GM18520 (cell line): Measurements from ENCODE around the gene RPS6KA3.

Experiments used
- ATAC-seq: cut with Tn5 transposase; IDR thresholded peaks from one replicate; pipeline ENCODE4 v1.9.1; 2021; ENCODE audit not compliant: unreplicated experiment

The RPS6KA3 gene

GRCh38 chrX:20266810-20267606 lies at the start of gene RPS6KA3:
Gene RPS6KA3, minus strand, starts transcription at chrX:20266909. Its CDS starts 277 bp downstream, at chrX:20266632.
- peak; percentile 73 for ATAC-seq

DNA sequence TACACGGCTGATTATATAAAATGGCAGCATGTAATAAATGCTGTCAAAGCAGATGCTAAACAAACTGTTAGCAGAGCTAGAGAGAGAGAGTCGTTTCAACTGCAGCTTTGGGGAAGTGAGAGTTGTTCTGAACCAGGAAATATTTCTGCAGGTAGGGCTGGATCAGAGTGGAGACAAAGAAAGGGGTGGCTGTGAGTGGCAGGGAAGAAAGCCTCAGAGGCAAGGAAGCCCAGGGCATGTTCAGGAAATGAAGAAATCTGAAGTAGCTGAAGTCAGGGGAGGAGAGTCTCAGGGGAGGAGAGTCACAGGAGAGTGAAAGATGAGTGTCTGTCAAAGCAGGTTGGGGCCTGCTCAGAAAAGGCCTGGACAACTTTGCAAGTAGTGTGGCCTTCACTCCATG lies 48.4 kb upstream of the RPS6KA3 start:
- peak; percentile 64 for ATAC-seq

DNA sequence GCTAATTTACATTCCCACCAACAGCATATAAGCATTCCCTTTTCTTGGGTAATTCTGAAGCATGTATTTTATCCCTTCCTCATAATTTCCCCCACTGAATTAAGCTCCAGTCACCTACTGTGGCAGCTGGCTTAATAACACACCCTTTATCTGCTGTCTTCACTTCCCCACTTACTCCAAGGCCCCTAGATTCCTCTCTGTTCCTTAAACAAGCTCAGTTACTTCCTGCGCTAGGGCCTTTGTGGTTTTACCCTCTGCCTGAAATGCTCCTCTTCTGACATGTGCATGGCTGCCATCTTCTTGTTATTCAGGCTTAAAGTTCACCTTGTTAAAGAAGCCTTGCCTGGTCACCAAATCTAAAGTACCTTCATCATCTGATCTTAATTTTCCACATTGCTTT lies 47.2 kb upstream of the RPS6KA3 start:
- no peak for ATAC-seq

DNA sequence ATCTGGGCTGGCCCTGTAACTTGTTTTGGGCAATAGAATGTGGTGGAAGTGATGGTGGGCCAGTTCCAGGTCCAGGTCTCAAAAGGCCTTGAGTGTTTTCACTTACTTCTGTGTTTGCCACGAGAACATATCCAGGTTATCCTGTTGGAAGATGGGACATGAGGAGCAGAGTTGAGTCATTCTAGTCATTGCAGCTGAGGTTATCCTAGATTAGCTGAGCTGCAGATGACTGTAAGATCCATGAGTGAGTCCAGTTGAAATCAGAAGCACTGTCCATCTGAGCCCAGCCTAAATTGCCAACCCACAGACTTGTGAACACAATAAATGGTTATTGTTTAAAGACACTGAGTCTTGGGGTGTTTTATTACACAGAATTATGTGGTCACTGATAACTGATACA lies 45.3 kb upstream of the RPS6KA3 start:
- no peak for ATAC-seq

GRCh38 chrX:20311505-20311904 lies 44.8 kb upstream of the RPS6KA3 start:
- ATAC-seq: no peak

DNA sequence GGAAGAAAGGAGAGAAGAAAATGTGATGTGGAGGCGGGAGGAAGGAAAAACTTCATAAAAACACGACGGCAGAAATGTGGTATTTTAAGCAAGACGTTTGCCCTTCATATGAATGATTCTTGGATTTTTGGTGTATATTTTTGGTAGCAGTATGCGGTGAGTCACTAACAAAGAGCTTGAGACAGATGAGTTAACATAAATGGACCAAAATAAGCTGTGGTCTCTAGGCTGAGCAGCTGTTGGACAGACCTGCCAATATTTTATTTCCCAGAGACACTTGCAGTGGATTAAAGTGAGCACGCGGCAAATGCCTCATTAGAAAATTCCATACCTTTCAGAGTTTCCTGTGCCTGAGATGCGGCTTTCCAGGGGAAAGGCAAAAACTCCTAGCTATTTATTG lies 43.1 kb upstream of the RPS6KA3 start:
- ATAC-seq: no peak

- no peak for ATAC-seq
These were observed 40.0 kb upstream of the RPS6KA3 start for GRCh38 chrX:20306668-20307067.

GRCh38 chrX:20300822-20301221 lies 34.1 kb upstream of the RPS6KA3 start:
- no peak for ATAC-seq

DNA sequence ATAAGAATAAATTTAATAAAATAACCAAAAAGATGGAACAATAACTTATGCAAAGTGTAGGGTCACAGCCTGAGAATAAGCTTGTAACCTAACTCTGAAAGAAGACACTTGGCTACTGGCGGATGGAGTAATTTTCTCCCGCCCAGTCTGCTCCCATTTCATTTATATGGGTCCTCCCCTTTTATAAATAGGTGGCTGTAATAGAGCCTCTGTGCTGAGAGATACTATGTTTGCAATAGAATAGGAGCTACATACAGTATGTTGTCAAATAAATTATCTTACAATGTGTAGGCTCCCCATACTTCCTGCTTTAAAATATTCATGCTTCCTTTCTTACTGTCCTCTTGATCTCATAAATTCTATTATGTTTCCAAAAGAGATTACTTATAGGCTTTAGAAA lies 28.2 kb upstream of the RPS6KA3 start:
- ATAC-seq: no peak

GRCh38 chrX:20294284-20294683 lies 27.6 kb upstream of the RPS6KA3 start:
- ATAC-seq: no peak

DNA sequence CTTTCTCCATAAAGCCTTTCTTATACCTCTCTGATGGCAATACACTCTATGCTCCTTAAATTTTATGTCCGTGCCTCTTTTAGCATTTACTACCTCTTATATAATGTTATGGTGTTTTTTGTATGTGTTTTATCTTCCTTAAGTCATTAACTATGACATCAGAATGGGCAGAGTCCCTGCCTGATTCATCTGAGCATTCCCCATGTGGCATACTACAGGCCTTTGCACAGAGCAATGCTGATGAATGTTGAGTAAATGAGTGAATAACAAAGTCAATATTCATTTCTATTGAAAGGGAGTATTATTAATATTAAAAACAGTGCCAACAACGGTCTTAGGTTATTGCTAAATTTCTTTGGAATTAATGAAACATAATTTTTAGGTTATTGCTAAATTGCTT lies 18.8 kb upstream of the RPS6KA3 start:
- ATAC-seq: no peak

- ATAC-seq: no peak
These were observed 18.3 kb upstream of the RPS6KA3 start for GRCh38 chrX:20284992-20285391.

DNA sequence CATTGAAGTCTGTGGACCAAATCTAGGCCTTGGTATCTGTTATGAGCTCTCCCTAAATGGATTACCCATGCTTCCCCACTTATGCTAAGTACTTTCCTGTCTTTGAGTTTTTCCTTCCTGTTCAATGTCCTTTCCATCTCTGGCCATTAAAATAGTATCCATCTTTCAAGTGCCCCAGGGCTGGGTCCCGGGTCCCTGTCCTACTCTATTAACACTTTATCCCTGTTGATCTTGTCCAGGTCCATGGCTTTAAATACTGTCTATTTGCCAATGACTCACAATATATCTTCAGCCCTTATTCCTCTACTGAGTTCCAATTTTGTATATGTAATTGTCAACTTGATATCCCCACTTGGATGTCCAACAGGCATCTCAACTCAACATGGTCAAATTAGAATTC lies 17.7 kb upstream of the RPS6KA3 start:
- ATAC-seq: no peak

DNA sequence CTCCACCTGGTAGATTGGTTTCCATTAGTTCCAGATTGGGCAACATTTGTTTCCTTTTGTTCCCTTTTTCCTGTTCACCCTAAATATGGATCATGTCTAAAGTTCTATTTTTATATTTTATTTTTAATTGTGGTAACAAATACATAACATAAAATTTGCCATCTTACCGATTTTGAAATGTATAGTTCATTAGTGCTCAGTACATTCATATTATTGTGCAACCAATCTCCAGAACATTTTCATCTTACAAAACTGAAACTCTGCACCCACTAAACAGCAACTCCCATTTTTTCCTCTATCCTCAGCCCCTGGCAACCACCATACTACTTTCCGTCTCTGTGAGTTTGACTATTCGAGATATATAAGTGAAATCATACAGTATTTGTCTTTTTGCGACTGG lies 14.2 kb upstream of the RPS6KA3 start:
- no peak for ATAC-seq

DNA sequence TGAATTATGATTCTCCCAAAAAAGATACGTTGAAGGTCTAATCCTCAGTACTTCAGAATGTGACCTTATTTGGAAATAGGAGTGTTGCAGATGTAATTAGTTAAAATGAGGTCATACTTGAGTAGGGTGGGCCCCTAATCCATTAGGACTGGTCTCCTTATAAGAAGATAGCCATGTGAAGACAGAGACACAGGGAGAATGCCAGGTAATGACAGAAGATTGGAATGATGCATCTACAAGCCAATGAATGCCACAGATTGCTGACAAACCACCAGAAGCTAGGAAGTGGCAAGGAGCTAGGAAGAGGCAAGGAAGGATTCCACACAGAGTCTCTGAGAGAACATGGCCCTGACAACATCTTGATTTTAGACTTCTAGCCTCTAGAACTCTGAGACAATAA lies 7.4 kb upstream of the RPS6KA3 start:
- no peak for ATAC-seq

DNA sequence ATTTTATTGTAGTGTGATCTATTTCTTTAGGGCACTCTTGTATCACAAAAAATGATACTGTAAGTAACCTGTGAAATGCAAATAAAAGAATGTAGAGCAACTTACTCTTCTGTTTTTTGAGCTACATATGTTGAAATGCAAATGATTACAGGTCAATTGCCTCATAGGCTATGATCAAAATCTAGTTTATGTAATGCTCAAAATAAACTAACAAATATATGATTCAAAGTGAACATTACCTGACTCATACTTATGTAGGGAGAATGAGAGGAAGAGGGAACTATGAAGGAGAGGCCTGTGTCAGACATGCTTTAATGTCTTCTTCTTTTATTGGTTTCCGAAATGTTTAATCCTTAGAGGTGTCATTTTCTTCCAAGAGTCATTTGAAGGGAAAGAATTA lies 5.0 kb upstream of the RPS6KA3 start:
- no peak for ATAC-seq

- no peak for ATAC-seq
These were observed 4.5 kb upstream of the RPS6KA3 start for GRCh38 chrX:20271186-20271585.

GRCh38 chrX:20270562-20270890 lies 3.8 kb upstream of the RPS6KA3 start:
- ATAC-seq: no peak

DNA sequence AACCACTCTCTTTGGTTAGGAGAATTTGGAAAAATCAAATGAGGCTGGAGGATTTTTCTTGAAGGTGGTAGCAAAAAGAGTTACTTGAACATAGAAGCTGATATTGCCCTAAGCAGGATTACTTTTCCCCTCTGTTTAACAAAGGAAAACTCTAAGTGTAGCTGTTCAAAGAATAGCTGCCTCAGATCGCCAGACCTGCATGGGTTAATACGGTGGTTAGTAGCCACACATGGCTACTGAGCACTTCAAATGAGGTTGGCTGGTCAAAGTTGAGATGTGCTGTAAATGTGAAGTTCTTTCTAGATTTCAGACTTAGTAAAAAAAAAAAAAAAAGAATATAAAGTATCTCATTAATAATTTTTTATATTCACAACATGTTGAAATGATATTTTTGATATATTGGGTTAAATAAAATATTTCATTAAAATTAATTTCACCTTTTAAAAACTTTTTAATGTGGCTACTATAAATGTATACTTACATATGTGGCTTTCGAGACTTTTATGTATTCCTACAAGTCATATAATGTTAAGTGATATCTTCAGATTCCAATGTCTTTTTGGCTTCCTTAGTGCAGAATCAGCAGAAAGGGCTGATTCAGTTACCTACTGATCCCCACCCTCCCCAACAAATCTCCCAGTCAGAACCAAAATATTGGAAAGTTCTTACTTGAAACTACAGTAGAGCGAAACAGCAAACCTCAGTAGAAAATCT lies 3.3 kb upstream of the RPS6KA3 start:
- no peak for ATAC-seq

DNA sequence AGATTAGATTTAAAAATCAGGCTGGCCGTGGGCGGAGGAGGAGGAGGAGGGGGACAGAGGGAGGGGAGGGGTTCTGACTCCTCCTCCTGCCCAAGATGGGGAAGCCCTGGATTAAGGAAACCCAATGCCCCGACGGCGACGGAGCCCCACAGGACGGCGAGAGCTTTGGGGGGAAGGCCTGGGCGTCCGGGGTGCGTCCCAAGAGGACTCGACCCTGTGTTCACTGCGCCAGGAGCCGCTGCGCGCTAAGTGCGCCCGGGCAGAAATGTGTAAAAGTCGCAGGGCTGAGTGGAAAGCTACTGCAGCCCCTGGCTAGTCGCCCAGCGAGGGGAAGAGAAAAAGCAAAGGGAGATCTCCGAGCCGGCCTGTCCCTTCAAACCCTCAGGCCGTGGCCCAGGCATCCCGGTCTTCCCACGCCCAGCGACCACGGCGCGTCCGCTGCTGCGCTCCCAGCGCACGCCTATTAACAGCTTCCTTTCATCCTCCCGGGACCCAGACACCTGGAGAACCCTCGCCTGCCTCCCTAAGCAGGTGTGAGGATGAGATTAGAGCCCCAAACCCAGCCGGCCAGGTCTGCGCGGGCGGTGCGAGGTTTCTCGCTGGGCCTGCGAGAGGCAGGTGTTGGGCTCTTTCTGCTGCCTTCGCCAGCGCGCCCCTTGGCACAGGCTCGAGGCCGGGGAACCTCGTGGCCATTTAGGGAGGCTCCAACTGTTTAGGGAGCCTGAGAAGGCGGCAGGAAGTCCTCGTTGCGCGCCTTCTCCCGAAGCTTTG lies 1.4 kb upstream of the RPS6KA3 start:
- ATAC-seq: no peak

GRCh38 chrX:20267607-20267930 lies 860 bp upstream of the RPS6KA3 start:
- ATAC-seq: no peak
